MCF 10A (cell line): ENCODE results near the gene MREG. TPM values are rescaled to one million over a fixed set of nuclear protein-coding genes. Genes with fewer than 3 reads are reported as not detected.

Source experiments
- BruUV-seq: library from RNA; stranded (reverse); fragments of 400-500 nt; replicated peaks from 2 replicates; lab custom pipeline; 2021; lab: Mats Ljungman, UMichigan
- CTCF ChIA-PET: fragments of 300-600 bp; sonication (Branson Sonifier 250); formaldehyde crosslinking; extraction: SDS; loops from one replicate; lab custom pipeline; 2021; ENCODE audit warnings: antibody characterized with exemption, inconsistent platforms; lab: Yijun Ruan, JAX
- POLR2A ChIA-PET: fragments of 300-600, 350-650 bp; sonication (Branson Sonifier 250); formaldehyde crosslinking; extraction: SDS; loops from one replicate; lab custom pipeline; 2020; ENCODE audit warnings: antibody characterized with exemption, inconsistent platforms; lab: Yijun Ruan, JAX
- DNase-seq: peaks from one replicate; pipeline ENCODE4 v3.0.0-alpha.2; 2018; ENCODE audit not compliant: unreplicated experiment
- H3K27ac Mint-ChIP-seq: one replicate; pipeline ENCODE4 v1.8.0; 2022; ENCODE audit warnings: mild to moderate bottlenecking, low read depth, mixed read lengths; ENCODE audit not compliant: unreplicated experiment
- H3K27me3 Mint-ChIP-seq: one replicate; pipeline ENCODE4 v1.8.0; 2022; ENCODE audit warnings: mixed read lengths; ENCODE audit not compliant: insufficient read depth, unreplicated experiment
- H3K36me3 Mint-ChIP-seq: one replicate; pipeline ENCODE4 v1.8.0; 2022; ENCODE audit warnings: mild to moderate bottlenecking, moderate library complexity, mixed read lengths; ENCODE audit not compliant: insufficient read depth, unreplicated experiment
- H3K4me1 Mint-ChIP-seq: one replicate; pipeline ENCODE4 v1.8.0; 2022; ENCODE audit warnings: mixed read lengths; ENCODE audit not compliant: insufficient read depth, unreplicated experiment
- H3K4me3 Mint-ChIP-seq: one replicate; pipeline ENCODE4 v1.8.0; 2022; ENCODE audit warnings: mild to moderate bottlenecking, moderate library complexity, mixed read lengths; ENCODE audit not compliant: unreplicated experiment
- H3K9me3 Mint-ChIP-seq: one replicate; pipeline ENCODE4 v1.8.0; 2022; ENCODE audit warnings: mixed read lengths; ENCODE audit not compliant: unreplicated experiment
- CTCF ChIP-seq: fragments of 200-600 bp; IDR thresholded peaks from one replicate; pipeline ENCODE4 v1.8.0; 2022; ENCODE audit warnings: antibody characterized with exemption, mild to moderate bottlenecking; ENCODE audit not compliant: unreplicated experiment
- intact Hi-C: fragments of 100-400 bp; cut with micrococcal nuclease; formaldehyde crosslinking; loops from 2 replicates; pipeline ENCODE4 v1.14.1; 2022
- total RNA-seq: library from RNA; stranded (reverse); gene quantifications from 2 replicates; pipeline ENCODE4 v1.2.3, GENCODE V29; 2022

MREG gene
- total RNA-seq, 1 experiment from 2014 or later = 10.4 TPM

GRCh38 chr2:215969131-215969841 lies 44.1 kb downstream of the MREG start:
- peaks cover 13% of the 10 kb centered on the region for H3K4me1 Mint-ChIP-seq
- H3K27ac Mint-ChIP-seq = no peak overlapping the region
- no peaks in the 10 kb centered on the region for H3K36me3 Mint-ChIP-seq
- ChIA-PET CTCF (interaction anchor here (0.7 to 3.4 kb wide), 5 partner anchors 9 to 54 kb away, joined by 3 to 30 read pairs (median 5); no protein-coding TSS in a partner anchor), POLR2A (interaction anchor here (0.5 to 1.6 kb wide), 4 partner anchors 15 to 528 kb away, joined by 3 read pairs; no protein-coding TSS in a partner anchor)
- H3K4me3 Mint-ChIP-seq = no peak overlapping the region
- no peaks in the 10 kb centered on the region for H3K9me3 Mint-ChIP-seq
- no TSS peak for BruUV-seq
- H3K27me3 Mint-ChIP-seq = no peaks in the 10 kb centered on the region
- intact Hi-C loops = no loop called here
- TF ChIP-seq CTCF = no peak
- DNase-seq = peak; percentile 11

- Mint-ChIP-seq H3K36me3 (no peaks in the 10 kb centered on the region), H3K9me3 (no peaks in the 10 kb centered on the region), H3K4me3 (no peak overlapping the region), H3K4me1 (peaks cover 5% of the 10 kb centered on the region), H3K27ac (no peak overlapping the region), H3K27me3 (no peaks in the 10 kb centered on the region)
- intact Hi-C loops = no loop called here
- no peak for DNase-seq
- ChIA-PET CTCF (interaction anchor here (0.6 to 3.4 kb wide), 7 partner anchors 10 to 206 kb away, joined by 3 to 30 read pairs (median 3); partner anchors contain the start of gene MREG), POLR2A (interaction anchor here (0.5 to 1.6 kb wide), 4 partner anchors 14 to 150 kb away, joined by 3 read pairs; no protein-coding TSS in a partner anchor)
- TF ChIP-seq CTCF = no peak
- no TSS peak for BruUV-seq
These were observed 44.9 kb downstream of the MREG start for GRCh38 chr2:215968499-215968898.

- H3K36me3 Mint-ChIP-seq = no peaks in the 10 kb centered on the region
- no peak overlapping the region for H3K27ac Mint-ChIP-seq
- H3K9me3 Mint-ChIP-seq = no peaks in the 10 kb centered on the region
- intact Hi-C loops = no loop called here
- no peak for DNase-seq
- no peaks in the 10 kb centered on the region for H3K4me1 Mint-ChIP-seq
- TF ChIP-seq CTCF = no peak
- ChIA-PET CTCF (interaction anchor here (0.7 to 3.4 kb wide), 5 partner anchors 17 to 140 kb away, joined by 3 to 30 read pairs (median 4); partner anchors contain the start of gene MREG), POLR2A (interaction anchor here (0.6 to 1.6 kb wide), 3 partner anchors 18 to 151 kb away, joined by 3 read pairs; no protein-coding TSS in a partner anchor)
- BruUV-seq = no TSS peak
- H3K4me3 Mint-ChIP-seq = no peak overlapping the region
- H3K27me3 Mint-ChIP-seq = no peaks in the 10 kb centered on the region
These were observed 45.6 kb downstream of the MREG start for GRCh38 chr2:215967590-215968378.

- CTCF ChIA-PET = interaction anchor here (1.1 to 3.4 kb wide), 2 partner anchors 16 to 17 kb away, joined by 5 to 30 read pairs; no protein-coding TSS in a partner anchor
- peak; percentile 15 for DNase-seq
- Mint-ChIP-seq H3K4me1 (no peaks in the 10 kb centered on the region), H3K27me3 (no peaks in the 10 kb centered on the region), H3K4me3 (no peak overlapping the region), H3K27ac (no peak overlapping the region), H3K9me3 (no peaks in the 10 kb centered on the region), H3K36me3 (no peaks in the 10 kb centered on the region)
- intact Hi-C loops = no loop called here
- no TSS peak for BruUV-seq
- no peak for TF ChIP-seq CTCF
- POLR2A ChIA-PET = interaction anchor here (1.4 kb wide), 1 partner anchor 17 kb away, joined by 3 read pairs; no protein-coding TSS in a partner anchor
These were observed 46.4 kb downstream of the MREG start for GRCh38 chr2:215966951-215967350.
